Kidney (tissue), 14 donors: ENCODE data around the gene PAFAH1B2. TPM values are rescaled to one million over a fixed set of nuclear protein-coding genes. Genes with fewer than 3 reads are reported as not detected.
"Not testable (repeated sequence)": the region's sequence is repeated elsewhere in the genome, so short reads cannot be mapped to it uniquely, and the experiment has no call there.

Source experiments
- DNase-seq, 5 donors: peaks; one replicate each; pipeline ENCODE4 v3.0.0-alpha.2; 2013 to 2020
- FAIRE-seq: peaks from 2 replicates; lab custom pipeline; 2012; peaks lifted over from hg19 to GRCh38; lab: Jason Lieb, UNC
- H3K27ac ChIP-seq, 2 donors: one replicate each; pipeline ENCODE4 v1.7.0; 2013; ENCODE audit warnings: low read depth in 2 of 2, low read length in 2 of 2, inconsistent platforms in 1 of 2
- H3K27me3 ChIP-seq: one replicate; pipeline ENCODE4 v1.7.1; 2013; ENCODE audit warnings: low read length, inconsistent platforms; ENCODE audit not compliant: control insufficient read depth, insufficient read depth
- H3K36me3 ChIP-seq, 3 donors: one replicate each; pipeline versions ENCODE4 v1.7.0 to v1.7.1; 2013; ENCODE audit warnings: low read length in 3 of 3, control low read depth in 1 of 3, inconsistent platforms in 1 of 3; ENCODE audit not compliant: insufficient read depth in 3 of 3, control insufficient read depth in 2 of 3
- H3K4me1 ChIP-seq, 3 donors: one replicate each; pipeline versions ENCODE4 v1.7.0 to v1.7.1; 2013; ENCODE audit warnings: low read length in 3 of 3, inconsistent platforms in 1 of 3, low read depth in 1 of 3; ENCODE audit not compliant: control insufficient read depth in 2 of 3, insufficient read depth in 2 of 3
- H3K4me3 ChIP-seq, 3 donors: one replicate each; pipeline versions ENCODE4 v1.7.0 to v1.8.1; 2013; ENCODE audit warnings: low read length in 3 of 3, control low read depth in 1 of 3, inconsistent platforms in 1 of 3
- H3K9ac ChIP-seq, 3 donors: one replicate each; pipeline versions ENCODE4 v1.7.0 to v1.7.1; 2013; ENCODE audit warnings: low read length in 3 of 3, control low read depth in 1 of 3, inconsistent platforms in 1 of 3
- H3K9me3 ChIP-seq, 3 donors: one replicate each; pipeline versions ENCODE4 v1.7.0 to v1.7.1; 2013; ENCODE audit warnings: low read length in 3 of 3, control low read depth in 1 of 3, inconsistent platforms in 1 of 3; ENCODE audit not compliant: control insufficient read depth in 2 of 3, insufficient read depth in 1 of 3
- intact Hi-C: fragments of 100-400 bp; cut with DNase I; formaldehyde crosslinking; loops from one replicate; pipeline ENCODE4 v1.11.1; 2022
- polyA plus RNA-seq: library from polyadenylated mRNA; stranded (reverse); fragments of 350-450 nt; fragmentation: Illumina TruSeq; extraction: RNeasy Lipid Tissue Mini Kit (QIAGEN cat#74804); gene quantifications from one replicate; pipeline ENCODE4 v1.2.3, GENCODE V29; 2014; ENCODE audit warnings: low read depth, low replicate concordance; ENCODE audit not compliant: insufficient read depth
- total RNA-seq: library from RNA; stranded (reverse); fragmentation: NEBNext Ultra II Directional; extraction: Animal tissue kit (Norgen Biotek cat#: 25700); gene quantifications from one replicate; pipeline ENCODE4 v1.2.1, GENCODE V29; 2021
- TF ChIP-seq, protein P1 (sequence below): IDR thresholded peaks from 3 replicates; pipeline ENCODE4 v1.5.1; 2012; ENCODE audit warnings: mild to moderate bottlenecking, moderate library complexity, borderline replicate concordance; ENCODE audit not compliant: insufficient read depth; ENCODE audit errors: extremely low read depth
- donor health status: control.
- donor health status: control.
- donor health status: control.
- donor health status: control.
- donor health status: control.
- donor health status: DM: yes; HTN: yes; CAD: no.
- donor health status: Normal renal cell carcinoma (clear cell type).

The PAFAH1B2 gene
- total and polyA plus RNA-seq, 2 donors from 2014 or later: 29.4 to 90.2 TPM

DNA sequence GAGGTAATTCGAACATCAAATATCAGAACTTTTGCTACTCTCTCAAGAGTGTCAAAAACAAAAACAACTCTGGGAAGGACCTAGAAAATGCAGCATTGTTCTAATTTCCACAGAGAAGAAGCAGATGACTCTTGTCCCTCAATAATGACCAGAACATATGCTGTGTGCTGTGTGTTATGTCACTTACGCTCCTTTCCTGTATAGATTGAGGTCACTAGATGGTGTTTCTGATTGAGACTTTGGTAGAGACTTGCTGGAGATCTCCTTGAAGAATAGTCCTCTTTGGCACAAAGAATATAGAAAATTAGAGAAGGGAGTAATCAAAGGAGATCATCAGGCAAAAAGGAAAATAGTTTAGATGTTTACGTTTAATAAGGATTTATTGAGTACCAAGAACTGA, 43.5 kb upstream of the PAFAH1B2 start:
- peaks cover 12 to 18% (median 15%) of the 10 kb centered on the region in 3 donors for H3K4me1 ChIP-seq
- no peak overlapping the region for H3K27ac ChIP-seq
- no peak for DNase-seq
- no peak for FAIRE-seq
- no peaks in the 10 kb centered on the region for H3K27me3 ChIP-seq
- no peak overlapping the region for H3K4me3 ChIP-seq
- H3K9ac ChIP-seq: no peak overlapping the region
- H3K9me3 ChIP-seq: no peaks in the 10 kb centered on the region
- intact Hi-C loops: loop anchor here (10.0 kb wide), 1 partner anchor 226 kb away; no protein-coding TSS in a partner anchor
- TF ChIP-seq, protein P1, sequence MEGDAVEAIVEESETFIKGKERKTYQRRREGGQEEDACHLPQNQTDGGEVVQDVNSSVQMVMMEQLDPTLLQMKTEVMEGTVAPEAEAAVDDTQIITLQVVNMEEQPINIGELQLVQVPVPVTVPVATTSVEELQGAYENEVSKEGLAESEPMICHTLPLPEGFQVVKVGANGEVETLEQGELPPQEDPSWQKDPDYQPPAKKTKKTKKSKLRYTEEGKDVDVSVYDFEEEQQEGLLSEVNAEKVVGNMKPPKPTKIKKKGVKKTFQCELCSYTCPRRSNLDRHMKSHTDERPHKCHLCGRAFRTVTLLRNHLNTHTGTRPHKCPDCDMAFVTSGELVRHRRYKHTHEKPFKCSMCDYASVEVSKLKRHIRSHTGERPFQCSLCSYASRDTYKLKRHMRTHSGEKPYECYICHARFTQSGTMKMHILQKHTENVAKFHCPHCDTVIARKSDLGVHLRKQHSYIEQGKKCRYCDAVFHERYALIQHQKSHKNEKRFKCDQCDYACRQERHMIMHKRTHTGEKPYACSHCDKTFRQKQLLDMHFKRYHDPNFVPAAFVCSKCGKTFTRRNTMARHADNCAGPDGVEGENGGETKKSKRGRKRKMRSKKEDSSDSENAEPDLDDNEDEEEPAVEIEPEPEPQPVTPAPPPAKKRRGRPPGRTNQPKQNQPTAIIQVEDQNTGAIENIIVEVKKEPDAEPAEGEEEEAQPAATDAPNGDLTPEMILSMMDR: no peak
- H3K36me3 ChIP-seq: no peaks in the 10 kb centered on the region

DNA sequence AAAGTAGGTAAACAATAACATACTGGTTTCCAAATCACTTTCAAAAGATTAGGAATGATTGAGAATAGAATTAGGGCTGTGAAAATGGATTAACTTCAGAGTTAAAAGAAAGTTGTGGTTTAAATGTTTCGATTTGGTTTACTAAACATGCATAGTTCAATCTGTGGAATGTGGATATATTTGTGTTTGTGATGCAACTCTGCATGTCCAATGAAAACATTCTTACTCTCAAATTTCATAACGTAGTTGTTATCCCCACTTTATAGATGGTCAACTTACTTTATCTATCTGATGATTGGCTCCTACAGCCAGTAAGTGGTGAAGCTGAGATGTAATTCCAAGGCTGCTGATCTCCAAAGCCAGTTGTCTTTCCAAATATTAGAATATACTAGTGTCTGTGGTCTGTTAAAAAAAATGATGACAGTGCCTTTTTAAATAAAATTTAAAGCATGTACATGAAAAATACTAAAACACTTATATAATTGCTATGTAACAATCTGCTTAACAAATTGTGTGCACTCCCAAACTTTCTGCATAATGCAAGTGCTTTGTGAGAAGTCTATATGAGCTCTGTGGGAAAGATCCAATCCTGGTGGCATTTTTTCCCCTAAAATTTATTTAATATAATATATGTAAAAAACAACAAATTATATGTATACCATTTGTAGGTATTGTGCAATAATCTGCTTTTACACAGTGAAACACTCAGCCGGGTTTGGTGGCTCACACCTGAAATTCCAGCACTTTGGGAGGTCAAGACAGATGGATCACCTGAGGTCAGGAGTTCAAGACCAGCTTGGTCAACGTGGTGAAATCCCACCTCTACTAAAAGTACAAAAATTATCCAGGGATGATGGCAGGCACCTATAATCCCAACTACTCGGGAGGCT, 36.1 kb upstream of the PAFAH1B2 start:
- Histone ChIP-seq H3K9me3 (no peaks in the 10 kb centered on the region), H3K4me3 (no peak overlapping the region), H3K36me3 (no peaks in the 10 kb centered on the region), H3K27ac (no peak overlapping the region), H3K9ac (no peak overlapping the region), H3K4me1 (no peaks in the 10 kb centered on the region), H3K27me3 (no peaks in the 10 kb centered on the region)
- TF ChIP-seq, protein P1: no peak
- intact Hi-C loops: loop anchor here (10.0 kb wide), 1 partner anchor 233 kb away; no protein-coding TSS in a partner anchor
- no peak for DNase-seq
- no peak for FAIRE-seq

DNA sequence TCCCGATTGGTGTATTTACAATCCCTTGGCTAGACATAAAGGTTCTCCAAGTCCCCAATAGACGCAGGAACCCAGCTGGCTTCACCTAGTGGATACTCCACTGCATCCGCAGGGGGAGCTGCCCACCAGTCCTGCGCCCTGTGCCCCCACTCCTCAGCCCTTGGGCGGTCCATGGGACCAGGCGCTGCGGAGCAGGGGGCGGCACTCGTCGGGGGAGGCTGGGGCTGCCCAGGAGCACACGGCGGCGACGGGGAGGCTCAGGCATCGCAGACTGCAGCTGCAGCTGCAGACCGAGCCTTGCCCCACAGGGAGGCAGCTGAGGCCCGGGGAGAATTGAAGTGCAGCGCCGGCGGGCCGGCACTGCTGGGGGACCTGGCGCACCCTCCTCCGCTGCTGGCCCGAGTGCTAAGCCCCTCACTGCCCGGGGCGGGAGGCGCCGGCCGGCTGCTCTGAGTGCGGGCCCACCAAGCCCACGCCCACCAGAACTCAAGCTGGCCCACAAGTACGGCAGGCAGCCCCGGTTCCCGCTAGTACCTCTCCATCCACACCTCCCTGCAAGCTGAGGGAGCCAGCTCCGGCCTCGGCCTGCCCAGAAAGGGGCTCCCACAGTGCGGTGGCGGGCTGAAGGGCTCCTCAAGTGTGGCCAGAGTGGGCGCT, 33.7 kb upstream of the PAFAH1B2 start:
- DNase-seq (no peak), FAIRE-seq (no peak)
- H3K36me3 ChIP-seq: no peaks in the 10 kb centered on the region
- TF ChIP-seq, protein P1: no peak
- no peaks in the 10 kb centered on the region for H3K9me3 ChIP-seq
- intact Hi-C loops: no loop called here
- no peaks in the 10 kb centered on the region for H3K27me3 ChIP-seq
- no peak overlapping the region for H3K9ac ChIP-seq
- no peaks in the 10 kb centered on the region for H3K4me1 ChIP-seq
- H3K27ac ChIP-seq: no peak overlapping the region
- no peak overlapping the region for H3K4me3 ChIP-seq

DNA sequence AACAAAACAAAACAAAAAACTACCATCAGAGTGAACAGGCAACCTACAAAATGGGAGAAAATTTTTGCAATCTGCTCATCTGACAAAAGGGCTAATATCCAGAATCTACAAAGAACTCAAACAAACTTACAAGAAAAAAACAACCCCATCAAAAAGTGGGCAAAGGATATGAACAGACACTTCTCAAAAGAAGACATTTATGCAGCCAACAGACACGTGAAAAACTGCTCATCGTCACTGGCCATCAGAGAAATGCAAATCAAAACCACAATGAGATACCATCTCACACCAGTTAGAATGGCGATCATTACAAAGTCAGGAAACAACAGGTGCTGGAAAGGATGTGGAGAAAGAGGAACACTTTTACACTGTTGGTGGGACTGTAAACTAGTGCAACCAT, 31.6 kb upstream of the PAFAH1B2 start:
- FAIRE-seq, H3K9me3 ChIP-seq, intact Hi-C loops, H3K27ac ChIP-seq, DNase-seq, H3K27me3 ChIP-seq, H3K4me3 ChIP-seq, H3K4me1 ChIP-seq, H3K36me3 ChIP-seq, H3K9ac ChIP-seq: not testable (repeated sequence)

DNA sequence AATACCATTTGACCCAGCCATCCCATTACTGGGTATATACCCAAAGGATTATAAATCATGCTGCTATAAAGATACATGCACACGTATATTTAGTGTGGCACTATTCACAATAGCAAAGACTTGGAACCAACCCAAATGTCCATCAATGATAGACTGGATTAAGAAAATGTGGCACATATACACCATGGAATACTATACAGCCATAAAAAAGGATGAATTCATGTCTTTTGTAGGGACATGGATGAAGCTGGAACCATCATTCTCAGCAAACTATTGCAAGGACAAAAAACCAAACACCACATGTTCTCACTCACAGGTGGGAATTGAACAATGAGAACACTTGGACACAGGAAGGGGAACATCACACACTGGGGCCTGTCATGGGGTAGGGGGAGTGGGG, 31.1 kb upstream of the PAFAH1B2 start:
- H3K4me3 ChIP-seq, H3K27me3 ChIP-seq, H3K9ac ChIP-seq, intact Hi-C loops, DNase-seq, H3K27ac ChIP-seq, H3K36me3 ChIP-seq, H3K9me3 ChIP-seq, H3K4me1 ChIP-seq, FAIRE-seq: not testable (repeated sequence)
